GM23248 (cell line): ENCODE results near the gene TSPAN2. TPM values are rescaled to one million over a fixed set of nuclear protein-coding genes. Genes with fewer than 3 reads are reported as not detected.

Source experiments
- DNase-seq: peaks from one replicate; pipeline ENCODE4 v3.0.0-alpha.2; 2015
- H2AFZ ChIP-seq: fragments of 200-600 bp; sonication (generic); 2 replicates; pipeline ENCODE4 v1.6.1; 2016; ENCODE audit warnings: antibody characterized with exemption
- H3F3A ChIP-seq: fragments of 200-600 bp; sonication (generic); 2 replicates; pipeline ENCODE4 v1.6.1; 2016; ENCODE audit warnings: mild to moderate bottlenecking, antibody characterized with exemption, mixed run types; ENCODE audit not compliant: insufficient read depth
- H3K27ac ChIP-seq: fragments of 200-600 bp; sonication (generic); 2 replicates; pipeline ENCODE4 v1.5.1; 2016; ENCODE audit warnings: mild to moderate bottlenecking
- H3K27me3 ChIP-seq: fragments of 200-600 bp; sonication (generic); replicated peaks from 2 replicates; pipeline ENCODE4 v1.6.1; 2016; ENCODE audit warnings: mild to moderate bottlenecking; ENCODE audit not compliant: insufficient read depth
- H3K36me3 ChIP-seq: fragments of 200-600 bp; sonication (generic); 2 replicates; pipeline ENCODE4 v1.6.1; 2016; ENCODE audit warnings: low read depth, mild to moderate bottlenecking
- H3K4me1 ChIP-seq: fragments of 200-600 bp; sonication (generic); 2 replicates; pipeline ENCODE4 v1.6.1; 2016; ENCODE audit warnings: mild to moderate bottlenecking; ENCODE audit not compliant: insufficient read depth
- H3K4me2 ChIP-seq: fragments of 200-600 bp; sonication (generic); one replicate; pipeline ENCODE4 v1.6.1; 2016; ENCODE audit warnings: mild to moderate bottlenecking; ENCODE audit not compliant: unreplicated experiment
- H3K4me3 ChIP-seq: fragments of 200-600 bp; sonication (generic); 2 replicates; pipeline ENCODE4 v1.5.1; 2016; ENCODE audit warnings: mild to moderate bottlenecking
- H3K79me2 ChIP-seq: fragments of 200-600 bp; sonication (generic); 2 replicates; pipeline ENCODE4 v1.6.1; 2016; ENCODE audit warnings: mild to moderate bottlenecking; ENCODE audit not compliant: insufficient read depth
- H3K9ac ChIP-seq: fragments of 200-600 bp; sonication (generic); 2 replicates; pipeline ENCODE4 v1.6.1; 2016; ENCODE audit warnings: mild to moderate bottlenecking
- H3K9me2 ChIP-seq: fragments of 200-600 bp; sonication (generic); 2 replicates; pipeline ENCODE4 v1.6.1; 2016; ENCODE audit warnings: mixed run types, mild to moderate bottlenecking, moderate library complexity; ENCODE audit not compliant: insufficient read depth
- H3K9me3 ChIP-seq: fragments of 200-600 bp; sonication (generic); one replicate; pipeline ENCODE4 v1.6.1; 2017; ENCODE audit warnings: low read depth
- H4K20me1 ChIP-seq: fragments of 200-600 bp; sonication (generic); 2 replicates; pipeline ENCODE4 v1.6.0; 2016; ENCODE audit not compliant: insufficient read depth
- EZH2 ChIP-seq: fragments of 200-600 bp; sonication (generic); IDR thresholded peaks from 2 replicates; pipeline ENCODE4 v1.6.1; 2018; ENCODE audit warnings: antibody characterized with exemption, mild to moderate bottlenecking; ENCODE audit not compliant: insufficient read depth, poor library complexity, severe bottlenecking
- EZH2phosphoT487 ChIP-seq: fragments of 200-600 bp; sonication (generic); IDR thresholded peaks from 2 replicates; pipeline ENCODE4 v1.6.1; 2018; ENCODE audit warnings: antibody characterized with exemption, moderate library complexity, mild to moderate bottlenecking, low read depth; ENCODE audit not compliant: insufficient read depth
- WGBS, 2 experiments: methylation state at CpG; one replicate each; pipeline ENCODE4 v1.1.6; 2015 to 2017; ENCODE audit warnings: low lambda C conversion rate in 2 of 2, low coverage in 1 of 2; ENCODE audit errors: missing lambda C conversion rate in 2 of 2; 5-methylcytosine and 5-hydroxymethylcytosine counted together
- in situ Hi-C: fragments of 300-500 bp; cut with MboI; formaldehyde crosslinking; loops from 2 replicates; pipeline ENCODE4 v1.15.0; 2020
- polyA plus RNA-seq: library from polyadenylated mRNA; unstranded; fragments of >200 nt; fragmentation: Nextera tagmentation; extraction: Ambion mirVana; gene quantifications from 2 replicates; pipeline ENCODE4 v1.2.1, GENCODE V29; 2016
- total RNA-seq: library from RNA; depleted of rRNA; stranded (reverse); fragments of >200 nt; shearing (Covaris generic); gene quantifications from 2 replicates; pipeline ENCODE4 v1.2.3, GENCODE V29; 2014

The TSPAN2 gene
- total and polyA plus RNA-seq, 2 experiments from 2014 or later = 2.7 to 10.1 TPM

DNA sequence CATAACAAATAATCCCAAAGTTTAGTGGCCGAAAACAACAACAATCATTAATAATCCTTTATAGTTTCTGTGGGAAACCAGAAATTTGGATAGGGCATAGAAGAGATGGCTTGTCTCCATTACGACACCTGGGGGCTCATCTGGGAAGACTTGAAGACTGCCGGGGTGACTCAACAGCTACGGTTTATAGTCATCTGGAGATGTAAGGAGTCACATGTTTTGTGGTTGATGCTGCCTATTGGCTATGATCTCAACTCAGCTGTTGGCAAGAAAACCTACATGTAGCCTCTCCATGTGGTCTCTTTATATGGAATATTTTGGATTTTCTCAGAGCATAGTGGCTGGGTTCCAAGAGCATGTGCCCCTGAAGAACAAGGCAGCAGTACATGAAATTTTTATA is 29.3 kb upstream of the TSPAN2 start:
- TF ChIP-seq EZH2 = no peak
- TF ChIP-seq EZH2phosphoT487 = no peak
- peak; percentile 63 for DNase-seq
- H3K27me3 ChIP-seq = no peaks in the 10 kb centered on the region
- no peaks in the 10 kb centered on the region for H4K20me1 ChIP-seq
- no peak overlapping the region for H3K4me3 ChIP-seq
- WGBS, 2 experiments = 41 to 43% methylated on average over 4 of the region's 4 CpGs
- no peaks in the 10 kb centered on the region for H3K9me2 ChIP-seq
- in situ Hi-C loops = loop anchor here (10.0 kb wide), 1 partner anchor 144 kb away; no protein-coding TSS in a partner anchor
- H3K36me3 ChIP-seq = no peaks in the 10 kb centered on the region
- peaks cover 37% of the 10 kb centered on the region for H3K4me1 ChIP-seq
- H3K9ac ChIP-seq = no peak overlapping the region
- H3K4me2 ChIP-seq = no peak overlapping the region
- H3K79me2 ChIP-seq = no peaks in the 10 kb centered on the region
- H2AFZ ChIP-seq = no peak overlapping the region
- no peaks in the 10 kb centered on the region for H3K9me3 ChIP-seq
- H3K27ac ChIP-seq = no peak overlapping the region
- H3F3A ChIP-seq = peaks cover 24% of the 10 kb centered on the region

DNA sequence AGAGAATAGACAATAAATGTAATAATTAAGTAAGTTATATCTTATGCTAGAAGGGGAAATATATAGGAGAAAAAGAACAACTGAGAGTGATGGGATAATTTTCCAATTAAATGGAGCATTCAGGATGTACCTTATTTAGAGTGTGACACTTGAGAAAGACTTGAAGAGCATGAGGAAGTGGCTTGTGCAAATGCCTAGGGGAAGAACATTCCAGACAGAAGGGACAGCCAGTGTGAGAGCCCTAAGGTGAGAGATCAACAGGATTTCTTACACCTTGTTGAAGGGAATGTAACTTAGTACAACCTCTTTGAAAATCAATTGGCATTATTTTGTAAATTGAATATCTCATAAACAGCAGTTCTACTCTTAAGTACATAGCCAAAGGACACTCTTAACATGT is 28.8 kb upstream of the TSPAN2 start:
- peaks cover 42% of the 10 kb centered on the region for H3K4me1 ChIP-seq
- no peaks in the 10 kb centered on the region for H3K9me2 ChIP-seq
- no peaks in the 10 kb centered on the region for H3K9me3 ChIP-seq
- H3K27ac ChIP-seq = no peak overlapping the region
- no peaks in the 10 kb centered on the region for H3K36me3 ChIP-seq
- H2AFZ ChIP-seq = no peak overlapping the region
- H4K20me1 ChIP-seq = no peaks in the 10 kb centered on the region
- H3F3A ChIP-seq = peaks cover 29% of the 10 kb centered on the region
- H3K4me3 ChIP-seq = no peak overlapping the region
- no peaks in the 10 kb centered on the region for H3K79me2 ChIP-seq
- in situ Hi-C loops = loop anchor here (10.0 kb wide), 1 partner anchor 143 kb away; no protein-coding TSS in a partner anchor
- no peak overlapping the region for H3K4me2 ChIP-seq
- H3K9ac ChIP-seq = no peak overlapping the region
- DNase-seq = no peak
- TF ChIP-seq EZH2 (no peak), EZH2phosphoT487 (no peak)
- H3K27me3 ChIP-seq = no peaks in the 10 kb centered on the region

DNA sequence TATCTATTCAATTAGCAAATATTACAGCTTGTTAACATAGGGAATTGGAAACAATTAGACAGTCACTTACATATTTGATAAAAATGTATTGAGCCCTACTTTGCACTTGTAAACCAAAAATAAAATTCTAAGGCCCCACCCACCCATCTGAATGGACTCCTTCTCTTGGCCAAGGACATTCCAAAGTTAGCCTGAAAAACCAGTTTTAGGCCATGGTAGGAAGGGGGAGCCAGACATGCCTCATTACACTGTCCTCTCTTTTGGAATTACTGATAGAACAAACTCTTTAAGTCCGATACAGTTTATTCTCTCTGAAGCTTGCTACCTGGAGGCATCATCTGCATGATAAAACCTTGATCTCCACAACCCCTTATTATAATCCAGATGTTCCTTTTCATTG is 28.0 kb upstream of the TSPAN2 start:
- H3K9ac ChIP-seq = no peak overlapping the region
- H2AFZ ChIP-seq = no peak overlapping the region
- peaks cover 30% of the 10 kb centered on the region for H3F3A ChIP-seq
- H3K4me3 ChIP-seq = no peak overlapping the region
- no peaks in the 10 kb centered on the region for H3K9me3 ChIP-seq
- no peak overlapping the region for H3K4me2 ChIP-seq
- no peaks in the 10 kb centered on the region for H3K27me3 ChIP-seq
- in situ Hi-C loops = loop anchor here (10.0 kb wide), 1 partner anchor 142 kb away; no protein-coding TSS in a partner anchor
- no peak for DNase-seq
- no peaks in the 10 kb centered on the region for H3K36me3 ChIP-seq
- TF ChIP-seq EZH2 = no peak
- no peak for TF ChIP-seq EZH2phosphoT487
- no peaks in the 10 kb centered on the region for H3K79me2 ChIP-seq
- no peak overlapping the region for H3K27ac ChIP-seq
- peaks cover 45% of the 10 kb centered on the region for H3K4me1 ChIP-seq
- H4K20me1 ChIP-seq = no peaks in the 10 kb centered on the region
- no peaks in the 10 kb centered on the region for H3K9me2 ChIP-seq
- WGBS, 2 experiments = 94 to 100% methylated on average over 1 of the region's 1 CpG

GRCh38 chr1:115116512-115116911 is 27.2 kb upstream of the TSPAN2 start:
- in situ Hi-C loops = loop anchor here (10.0 kb wide), 1 partner anchor 142 kb away; no protein-coding TSS in a partner anchor
- TF ChIP-seq EZH2 = no peak
- TF ChIP-seq EZH2phosphoT487 = no peak

More at GRCh38 chr1:115116512-115116911, 27.2 kb upstream of the TSPAN2 start:
- H4K20me1 ChIP-seq = no peaks in the 10 kb centered on the region
- no peak overlapping the region for H3K4me3 ChIP-seq
- no peaks in the 10 kb centered on the region for H3K79me2 ChIP-seq
- WGBS, 2 experiments = 70 to 72% methylated on average over 5 of the region's 5 CpGs
- no peaks in the 10 kb centered on the region for H3K36me3 ChIP-seq
- no peaks in the 10 kb centered on the region for H3K27me3 ChIP-seq
- DNase-seq = no peak
- no peak overlapping the region for H3K27ac ChIP-seq
- no peak overlapping the region for H2AFZ ChIP-seq
- H3K4me2 ChIP-seq = no peak overlapping the region
- H3K9me3 ChIP-seq = no peaks in the 10 kb centered on the region
- no peak overlapping the region for H3K9ac ChIP-seq
- peaks cover 45% of the 10 kb centered on the region for H3K4me1 ChIP-seq
- H3F3A ChIP-seq = peaks cover 30% of the 10 kb centered on the region
- H3K9me2 ChIP-seq = no peaks in the 10 kb centered on the region
